Transverse colon (tissue), 4 donors: ENCODE data around the gene TCF7L2.

Source experiments
- CTCF ChIP-seq, 5 experiments: fragments of 200-600 bp in 3 of 5; fragments of 450-650 bp in 2 of 5; sonication (generic) in 3 of 5; IDR thresholded peaks; 1 replicate in 2 of 5; 2 replicates in 3 of 5; pipeline ENCODE4 v1.5.1; 2016 to 2017; ENCODE audit warnings: antibody characterized with exemption in 5 of 5, inconsistent platforms in 3 of 5, mild to moderate bottlenecking in 2 of 5, moderate library complexity in 1 of 5
- EP300 ChIP-seq: sonication (generic); formaldehyde crosslinking; IDR thresholded peaks from one replicate; pipeline ENCODE4 v1.6.1; 2017; ENCODE audit warnings: antibody characterized with exemption, low read depth
- POLR2A ChIP-seq: fragments of 450-650 bp; IDR thresholded peaks from one replicate; pipeline ENCODE4 v1.6.1; 2016; ENCODE audit warnings: antibody characterized with exemption, mild to moderate bottlenecking, moderate library complexity
- POLR2AphosphoS5 ChIP-seq, 3 donors: sonication (generic); formaldehyde crosslinking; IDR thresholded peaks; one replicate each; pipeline ENCODE4 v1.6.1; 2016; ENCODE audit warnings: antibody characterized with exemption in 3 of 3

GRCh38 chr10:112984756-112985155 lies 34.7 kb downstream of the TCF7L2 start:
- TF ChIP-seq CTCF (IDR thresholded peaks at IDR 0.05) (no peak), POLR2A (no peak), POLR2AphosphoS5 (IDR thresholded peaks at IDR 0.05) (no peak), EP300 (no peak)
